ENCODE data around the gene ETS1.

The ETS1 gene

DNA sequence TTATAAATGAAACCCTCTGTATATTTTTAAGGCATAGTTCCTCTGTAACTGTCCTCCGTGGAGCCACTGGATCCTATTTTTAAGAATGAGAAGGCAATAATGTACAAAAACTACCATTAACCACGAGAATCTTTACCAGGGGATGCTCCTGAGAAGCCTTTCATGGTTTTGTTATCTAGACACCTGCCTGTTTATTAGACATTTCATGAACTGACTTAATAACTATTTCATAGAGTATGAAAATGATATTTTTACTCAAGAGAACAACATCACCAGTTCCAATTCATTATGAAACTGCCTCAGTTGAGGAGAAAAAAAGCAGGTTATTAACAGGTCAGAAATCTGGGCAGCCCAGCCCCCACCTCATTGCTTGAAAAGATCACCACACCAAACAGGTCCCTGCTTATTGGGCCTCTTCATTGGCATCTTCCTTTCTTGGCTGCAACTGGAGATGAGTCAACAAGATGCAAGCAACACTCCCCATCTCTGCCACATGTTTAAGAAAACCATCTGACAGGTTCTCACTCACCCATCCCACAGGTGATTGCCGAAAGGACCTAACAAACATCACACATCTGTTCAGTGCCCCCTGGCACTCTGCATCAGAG is 27.8 kb downstream of the ETS1 start:
- TF ChIP-seq POLR2A (IDR thresholded peaks at IDR 0.05; ENCODE audit: low read depth, low read length): no peak
- peak; percentile 11 for FAIRE-seq
- no peak for DNase-seq (ENCODE audit: insufficient read length, low spot score)

DNA sequence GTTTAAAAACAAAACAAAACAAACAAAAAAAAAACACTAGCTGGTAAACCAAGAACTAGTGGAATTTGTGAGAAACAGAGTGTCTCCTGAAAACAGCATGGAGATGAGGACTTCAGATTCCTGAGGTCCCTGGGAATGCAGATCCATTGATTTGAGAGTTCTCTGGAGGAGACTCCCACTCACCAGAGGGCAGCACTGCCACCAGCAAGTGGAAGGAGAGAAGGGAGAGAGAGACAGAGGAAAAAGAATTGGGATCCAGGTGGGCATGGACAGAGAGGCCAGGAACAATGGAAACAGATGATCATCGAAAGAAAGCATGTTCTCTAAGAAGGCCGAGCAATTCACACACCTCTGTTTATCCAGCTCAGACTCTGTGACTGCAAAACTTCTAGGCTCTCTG is 31.8 kb downstream of the ETS1 start:
- TF ChIP-seq POLR2A (IDR thresholded peaks at IDR 0.05; ENCODE audit: low read depth, low read length): no peak
- DNase-seq (ENCODE audit: insufficient read length, low spot score): no peak

GRCh38 chr11:128553662-128554362 is 33.5 kb downstream of the ETS1 start:
- FAIRE-seq (no peak), DNase-seq (ENCODE audit: insufficient read length, low spot score) (no peak)
- TF ChIP-seq POLR2A (IDR thresholded peaks at IDR 0.05; ENCODE audit: low read depth, low read length): no peak

More for the DNA sequence above, 31.8 kb downstream of the ETS1 start:
- FAIRE-seq: no peak

DNA sequence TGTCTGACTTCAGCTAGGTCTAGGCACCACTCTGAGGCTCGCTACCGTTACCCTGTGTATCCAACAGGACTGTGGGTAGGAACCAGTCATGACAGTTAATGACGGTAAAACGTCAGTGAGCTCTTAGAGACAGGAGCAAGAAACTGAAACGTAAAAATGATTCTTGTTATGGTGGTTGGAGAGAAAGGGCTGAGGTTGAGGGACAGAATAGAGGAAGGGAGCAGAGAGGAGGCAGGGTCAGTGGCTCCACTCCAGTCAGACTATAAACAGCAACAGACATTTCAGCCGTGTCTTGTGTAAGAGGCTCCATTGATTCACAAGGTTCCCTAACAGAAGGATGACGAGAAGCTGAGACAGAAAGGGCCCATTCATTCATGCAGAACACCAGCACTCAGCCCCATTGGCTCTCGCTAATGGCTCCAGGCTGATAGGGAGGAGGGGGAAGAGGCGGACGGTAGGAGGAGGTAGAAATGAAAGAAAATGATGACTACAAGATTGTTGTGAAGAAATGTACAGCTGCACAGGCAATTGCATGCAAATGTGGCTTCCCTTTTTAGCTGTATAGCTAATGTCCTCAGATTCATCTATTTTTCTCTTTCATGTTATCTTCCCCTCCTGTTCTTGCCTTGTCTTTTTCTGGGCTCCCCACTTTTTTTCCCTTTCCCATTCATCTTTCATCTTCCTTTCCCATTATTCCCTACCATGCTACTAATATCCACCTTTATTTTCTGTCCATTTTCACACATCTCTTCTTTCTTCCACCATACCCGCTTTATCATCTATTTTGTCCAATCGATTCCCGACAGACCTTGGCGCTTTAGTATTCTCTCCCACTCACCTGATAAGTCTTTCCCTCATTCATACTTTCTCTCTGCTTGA is 34.3 kb downstream of the ETS1 start:
- FAIRE-seq (no peak), DNase-seq (ENCODE audit: insufficient read length, low spot score) (no peak)

DNA sequence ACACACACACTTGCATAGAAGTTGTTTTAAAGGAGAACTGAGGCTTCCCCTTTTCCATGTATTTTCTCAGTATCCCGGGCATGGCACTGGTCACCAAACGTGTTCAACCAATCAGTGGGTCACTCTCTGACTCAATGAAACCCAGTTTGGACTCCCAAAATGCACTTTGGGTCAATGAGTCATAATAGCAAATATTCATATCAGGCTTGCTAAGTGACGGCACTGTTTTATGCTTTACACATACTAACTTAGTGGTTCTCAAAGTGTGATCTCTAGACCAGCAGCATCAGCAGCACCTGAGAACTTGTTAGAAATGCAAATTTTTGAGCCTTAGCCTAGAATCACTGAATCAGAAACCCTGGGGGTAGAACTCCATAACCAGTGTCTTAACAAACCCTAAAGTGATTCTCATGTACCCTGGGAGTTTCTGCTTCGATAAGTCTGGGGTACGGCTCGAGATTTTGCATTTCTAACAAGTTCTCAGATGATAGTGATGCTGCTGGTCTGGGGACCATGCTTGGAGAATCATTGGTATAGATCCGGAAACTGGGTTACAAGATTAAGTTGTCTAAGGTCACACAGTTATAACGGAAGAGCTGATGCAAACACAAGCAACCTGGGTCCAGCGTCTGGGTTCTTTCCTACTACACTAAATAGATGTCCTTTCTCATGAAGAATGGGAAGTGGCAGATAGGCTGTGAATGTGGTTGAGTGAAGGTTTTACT is 35.6 kb downstream of the ETS1 start:
- TF ChIP-seq POLR2A (IDR thresholded peaks at IDR 0.05; ENCODE audit: low read depth, low read length): no peak
- no peak for DNase-seq (ENCODE audit: insufficient read length, low spot score)
- no peak for FAIRE-seq

More for the DNA sequence above, 34.3 kb downstream of the ETS1 start:
- TF ChIP-seq POLR2A (IDR thresholded peaks at IDR 0.05; ENCODE audit: low read depth, low read length): no peak

DNA sequence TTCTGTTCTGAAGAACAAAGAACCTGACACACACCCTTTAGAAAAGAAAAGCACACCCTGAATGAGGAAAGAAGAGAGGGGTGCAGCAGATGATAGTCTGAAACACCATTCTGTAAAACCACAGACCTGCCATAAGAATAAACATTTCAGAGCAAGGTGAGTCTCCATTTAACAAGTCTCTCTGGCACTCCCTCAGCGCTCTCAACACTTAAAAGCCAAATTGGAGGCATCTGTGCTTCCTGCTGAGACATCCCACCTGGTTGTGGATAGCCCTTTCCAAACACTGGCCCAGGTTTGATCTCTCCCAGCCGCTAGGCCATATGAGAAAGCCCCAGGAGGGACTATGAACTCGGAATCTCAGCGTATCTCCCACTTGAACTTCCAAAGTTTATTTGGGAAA is 36.3 kb downstream of the ETS1 start:
- FAIRE-seq (no peak), DNase-seq (ENCODE audit: insufficient read length, low spot score) (no peak)
- no peak for TF ChIP-seq POLR2A (IDR thresholded peaks at IDR 0.05; ENCODE audit: low read depth, low read length)

DNA sequence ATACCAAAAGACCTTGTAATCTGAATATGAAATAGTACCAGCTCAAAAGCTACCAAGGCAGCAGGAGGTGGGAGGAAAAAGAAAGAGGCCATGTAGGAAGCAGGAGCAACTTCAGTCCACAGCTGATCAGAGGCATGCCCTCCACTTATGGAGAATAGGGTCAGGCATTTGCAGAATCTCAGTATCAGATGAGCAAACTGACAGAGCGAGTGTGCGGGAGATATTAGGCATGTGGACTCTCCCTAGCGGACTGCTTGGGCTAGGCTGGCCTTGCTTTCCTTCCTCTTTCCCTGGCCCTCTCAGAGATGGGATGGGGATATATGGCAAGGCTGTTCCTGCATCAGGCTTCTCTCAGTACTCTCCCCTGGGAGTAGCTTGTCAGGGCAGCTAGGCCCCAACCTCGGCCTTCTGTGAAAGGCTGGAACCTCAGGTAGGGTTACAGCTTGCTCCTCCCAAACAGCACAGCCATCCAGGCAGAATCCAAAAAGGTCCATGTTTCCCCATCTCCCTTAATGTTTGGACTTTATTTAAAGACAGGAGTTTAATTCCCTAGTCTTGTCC is 37.0 kb downstream of the ETS1 start:
- no peak for DNase-seq (ENCODE audit: insufficient read length, low spot score)
- no peak for TF ChIP-seq POLR2A (IDR thresholded peaks at IDR 0.05; ENCODE audit: low read depth, low read length)
- FAIRE-seq: no peak

DNA sequence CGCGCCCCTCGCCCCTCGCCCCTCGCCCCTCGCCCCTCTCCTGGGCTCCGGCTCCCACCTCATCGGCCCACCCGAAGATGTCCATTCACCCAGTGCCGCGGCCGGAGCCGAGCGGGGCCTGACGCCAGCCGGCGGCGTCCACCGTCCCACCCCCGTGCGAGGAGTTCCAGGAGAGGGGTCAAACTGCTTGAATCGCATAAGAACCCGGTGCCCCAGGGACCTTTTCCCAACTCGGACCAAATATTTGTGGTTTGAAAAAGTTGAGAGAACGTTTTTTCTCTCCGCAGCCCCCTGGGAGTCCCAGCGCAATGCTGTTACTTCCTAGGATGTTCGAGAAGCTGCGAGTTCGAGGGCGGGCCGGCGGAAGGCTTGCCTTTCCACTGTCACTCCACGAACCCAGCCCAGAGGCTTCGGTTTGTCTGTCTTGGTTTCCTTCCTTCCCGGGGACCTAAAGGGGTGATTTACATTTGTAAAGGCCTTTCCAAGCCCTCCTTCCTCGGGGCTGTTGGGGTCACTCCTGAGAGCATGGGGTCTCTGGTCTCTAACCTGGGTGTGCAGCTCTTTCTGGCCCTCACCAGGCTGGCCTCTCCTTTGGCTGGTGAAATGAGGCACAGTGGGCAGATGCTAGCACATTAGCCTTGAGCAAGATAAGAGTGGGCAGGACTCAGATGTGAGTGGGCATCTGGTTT is 38.0 kb downstream of the ETS1 start:
- no peak for FAIRE-seq
- DNase-seq (ENCODE audit: insufficient read length, low spot score): no peak
- no peak for TF ChIP-seq POLR2A (IDR thresholded peaks at IDR 0.05; ENCODE audit: low read depth, low read length)

DNA sequence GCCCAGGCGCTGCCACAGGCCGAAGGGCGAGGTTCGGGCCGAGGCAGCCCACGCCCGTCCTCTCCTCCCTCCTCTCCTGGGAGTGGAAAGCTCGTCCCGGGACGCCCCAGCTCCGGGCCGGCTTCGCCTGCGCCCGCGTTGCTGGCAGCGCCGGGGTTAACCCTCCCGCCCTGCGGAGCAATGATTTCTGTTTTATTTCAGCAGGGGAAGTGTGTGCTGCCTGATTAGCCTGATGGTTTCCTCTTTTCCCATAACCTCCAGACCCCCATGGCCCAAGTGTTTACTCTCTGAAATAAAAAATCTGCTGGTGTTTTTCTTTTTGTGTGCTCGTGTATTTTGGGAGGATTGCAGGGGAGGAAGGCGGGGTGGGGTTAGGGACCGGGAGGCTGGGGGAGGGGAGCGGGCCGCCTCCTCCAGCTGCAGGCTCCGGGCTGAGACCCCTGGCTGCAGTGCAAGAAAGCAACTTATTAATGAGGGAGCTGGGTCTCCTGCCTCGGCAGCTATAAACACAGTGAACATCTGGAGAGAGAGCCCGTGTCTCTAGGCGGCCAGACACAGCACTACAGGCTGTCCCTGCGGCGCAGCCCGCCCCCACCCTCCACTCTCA is 38.6 kb downstream of the ETS1 start:
- TF ChIP-seq POLR2A (IDR thresholded peaks at IDR 0.05; ENCODE audit: low read depth, low read length): no peak
- DNase-seq (ENCODE audit: insufficient read length, low spot score) (no peak), FAIRE-seq (no peak)

DNA sequence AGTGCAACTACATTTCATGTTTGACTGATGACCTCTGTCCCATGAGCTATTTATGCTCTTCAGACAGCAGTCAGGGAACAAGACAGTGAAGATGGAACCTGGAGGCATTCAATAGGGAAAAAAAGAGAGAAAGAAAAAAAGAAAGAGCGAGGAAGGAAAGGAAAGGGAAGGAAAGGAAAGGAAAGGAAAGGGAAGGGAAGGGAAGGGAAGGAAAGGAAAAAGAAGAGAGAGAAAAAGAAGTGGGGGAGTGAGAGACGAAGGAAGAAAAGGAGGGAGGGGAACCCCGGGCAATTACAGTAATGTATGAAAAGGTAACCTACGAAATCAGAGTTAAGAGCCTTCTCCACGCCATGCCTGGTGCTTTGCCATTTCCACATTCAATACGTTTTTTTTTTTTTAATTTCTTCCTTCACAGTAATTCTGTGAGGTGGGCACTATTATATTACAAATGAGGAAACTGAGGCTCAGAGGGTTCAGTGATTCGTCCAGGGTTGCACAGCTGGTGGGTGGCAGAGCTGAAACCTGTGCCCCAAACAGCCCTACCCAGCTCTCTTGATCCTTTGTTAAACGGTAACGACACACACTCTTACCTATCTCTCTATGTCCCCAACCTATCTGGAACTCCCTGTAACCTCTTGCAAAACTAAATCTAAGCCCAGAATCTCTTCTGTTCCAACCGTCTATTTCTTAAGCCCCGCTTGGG is 39.3 kb downstream of the ETS1 start:
- FAIRE-seq: no peak
- no peak for TF ChIP-seq POLR2A (IDR thresholded peaks at IDR 0.05; ENCODE audit: low read depth, low read length)
- DNase-seq (ENCODE audit: insufficient read length, low spot score): no peak

DNA sequence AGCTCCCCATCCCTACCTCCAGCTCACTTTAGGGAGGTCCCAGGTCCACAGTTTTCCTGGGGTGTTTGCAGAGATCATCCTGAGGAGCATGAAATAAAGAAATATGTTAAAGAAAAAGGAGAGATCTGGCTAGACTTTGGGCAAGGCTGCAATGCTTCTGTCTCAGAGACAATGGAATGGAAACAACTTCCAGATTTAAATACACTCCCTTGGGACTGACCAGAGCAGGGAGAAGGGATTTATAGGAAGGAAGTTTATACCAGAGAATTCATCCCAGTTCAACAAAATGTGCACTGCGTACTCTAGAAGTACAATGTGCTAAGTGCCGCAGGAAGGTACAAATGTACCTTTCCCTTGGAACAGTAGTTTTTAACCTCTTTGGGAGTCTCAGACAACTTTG is 40.4 kb downstream of the ETS1 start:
- TF ChIP-seq POLR2A (IDR thresholded peaks at IDR 0.05; ENCODE audit: low read depth, low read length): no peak
- DNase-seq (ENCODE audit: insufficient read length, low spot score): no peak
- no peak for FAIRE-seq

GRCh38 chr11:128544471-128545051 is 42.8 kb downstream of the ETS1 start:
- DNase-seq (ENCODE audit: insufficient read length, low spot score) (no peak), FAIRE-seq (no peak)
- no peak for TF ChIP-seq POLR2A (IDR thresholded peaks at IDR 0.05; ENCODE audit: low read depth, low read length)

All from H54 (cell line).